HepG2 (cell line): ENCODE data around the gene DDX19B. TPM values are rescaled to one million over a fixed set of nuclear protein-coding genes. Genes with fewer than 3 reads are reported as not detected.

Experiments used
- ADNP ChIP-seq: sonication (generic); formaldehyde crosslinking; IDR thresholded peaks from 2 replicates; pipeline ENCODE4 v1.4.0; 2020; ENCODE audit warnings: missing genetic modification reagents
- ELF4 ChIP-seq: sonication (generic); formaldehyde crosslinking; IDR thresholded peaks from 2 replicates; pipeline ENCODE4 v1.5.0; 2020; ENCODE audit warnings: missing genetic modification reagents, mild to moderate bottlenecking, moderate library complexity, borderline replicate concordance
- MEIS1 ChIP-seq: sonication (generic); formaldehyde crosslinking; IDR thresholded peaks from 2 replicates; pipeline ENCODE4 v1.9.0; 2021; ENCODE audit warnings: mild to moderate bottlenecking, missing genetic modification reagents, moderate library complexity, borderline replicate concordance
- PRMT3 ChIP-seq: sonication (generic); formaldehyde crosslinking; IDR thresholded peaks from 2 replicates; pipeline ENCODE4 v1.8.1; 2022; ENCODE audit warnings: low read depth, mild to moderate bottlenecking, moderate library complexity, missing genetic modification reagents, borderline replicate concordance
- RBFOX2 ChIP-seq: fragments of 200-400 bp; formaldehyde crosslinking; IDR thresholded peaks from 2 replicates; pipeline ENCODE4 v1.6.1; 2017; ENCODE audit warnings: low read depth, mild to moderate bottlenecking, low read length
- RFXAP ChIP-seq: sonication (generic); formaldehyde crosslinking; IDR thresholded peaks from 2 replicates; pipeline ENCODE4 v1.4.0; 2020; ENCODE audit warnings: missing genetic modification reagents, borderline replicate concordance
- ZNF10 ChIP-seq: sonication (generic); formaldehyde crosslinking; IDR thresholded peaks from 2 replicates; pipeline ENCODE4 v1.4.0; 2020; ENCODE audit warnings: mild to moderate bottlenecking, low read depth, missing genetic modification reagents, borderline replicate concordance
- ZNF414 ChIP-seq: sonication (generic); formaldehyde crosslinking; IDR thresholded peaks from 2 replicates; pipeline ENCODE4 v1.5.0; 2020; ENCODE audit warnings: missing genetic modification reagents
- ZNF563 ChIP-seq: sonication (generic); formaldehyde crosslinking; IDR thresholded peaks from 2 replicates; pipeline ENCODE4 v1.8.0; 2022; ENCODE audit warnings: mild to moderate bottlenecking, moderate library complexity, missing genetic modification reagents
- polyA plus RNA-seq, 8 experiments: library from polyadenylated mRNA; depleted of rRNA in 3 of 8; stranded (reverse) in 7 of 8; unstranded in 1 of 8; fragments of >200 nt; fragmentation: Illumina TruSeq in 4 of 8; extraction: Trizol in 4 of 8; gene quantifications; 2 replicates each; pipeline versions ENCODE4 v1.2.1 to v1.2.3, GENCODE V29; 2011 to 2016; ENCODE audit warnings: low read depth in 4 of 8, missing spikeins in 1 of 8, mixed read lengths in 1 of 8; ENCODE audit not compliant: insufficient read depth in 1 of 8
- total RNA-seq, 5 experiments: library from RNA; depleted of rRNA; stranded (reverse); fragments of >200 nt; fragmentation: Illumina TruSeq; extraction: Trizol; gene quantifications; 2 replicates each; pipeline ENCODE4 v1.2.3, GENCODE V29; 2016; ENCODE audit warnings: low read depth in 1 of 5
- TF ChIP-seq, protein P1 (sequence below): sonication (generic); formaldehyde crosslinking; IDR thresholded peaks from 2 replicates; pipeline ENCODE4 v1.8.1; 2023; ENCODE audit warnings: mild to moderate bottlenecking, missing genetic modification reagents
- TF ChIP-seq, protein P2 (sequence below): sonication (generic); formaldehyde crosslinking; IDR thresholded peaks from one replicate; pipeline ENCODE4 v1.5.1; 2020; ENCODE audit warnings: mild to moderate bottlenecking, missing genetic modification reagents; ENCODE audit errors: not compliant biosample characterization
- TF ChIP-seq, protein P3 (sequence below): IDR thresholded peaks from 2 replicates; pipeline ENCODE4 v1.6.1; 2016; ENCODE audit warnings: low read depth, missing genetic modification reagents, missing compliant biosample characterization

The DDX19B gene
- total and polyA plus RNA-seq, 2 of the 13 experiments (the other 11 are each of a cell fraction or from before 2014, with no cell fraction given), result 36.2 to 40.0 TPM

GRCh38 chr16:70289229-70290094, 9.5 kb upstream of the DDX19B start, which contains the start of gene AARS1 (continued):
- TF ChIP-seq, protein P1, sequence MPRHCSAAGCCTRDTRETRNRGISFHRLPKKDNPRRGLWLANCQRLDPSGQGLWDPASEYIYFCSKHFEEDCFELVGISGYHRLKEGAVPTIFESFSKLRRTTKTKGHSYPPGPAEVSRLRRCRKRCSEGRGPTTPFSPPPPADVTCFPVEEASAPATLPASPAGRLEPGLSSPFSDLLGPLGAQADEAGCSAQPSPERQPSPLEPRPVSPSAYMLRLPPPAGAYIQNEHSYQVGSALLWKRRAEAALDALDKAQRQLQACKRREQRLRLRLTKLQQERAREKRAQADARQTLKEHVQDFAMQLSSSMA (CRISPR knock-in tag), result no peak
- peak; percentile 90; the same call in 1 of the 2 replicates for TF ChIP-seq RFXAP
- TF ChIP-seq ZNF414 (CRISPR knock-in tag), result 0 out of 2 replicates have a peak, but pooled peaks have one; percentile 11
- TF ChIP-seq, protein P2, sequence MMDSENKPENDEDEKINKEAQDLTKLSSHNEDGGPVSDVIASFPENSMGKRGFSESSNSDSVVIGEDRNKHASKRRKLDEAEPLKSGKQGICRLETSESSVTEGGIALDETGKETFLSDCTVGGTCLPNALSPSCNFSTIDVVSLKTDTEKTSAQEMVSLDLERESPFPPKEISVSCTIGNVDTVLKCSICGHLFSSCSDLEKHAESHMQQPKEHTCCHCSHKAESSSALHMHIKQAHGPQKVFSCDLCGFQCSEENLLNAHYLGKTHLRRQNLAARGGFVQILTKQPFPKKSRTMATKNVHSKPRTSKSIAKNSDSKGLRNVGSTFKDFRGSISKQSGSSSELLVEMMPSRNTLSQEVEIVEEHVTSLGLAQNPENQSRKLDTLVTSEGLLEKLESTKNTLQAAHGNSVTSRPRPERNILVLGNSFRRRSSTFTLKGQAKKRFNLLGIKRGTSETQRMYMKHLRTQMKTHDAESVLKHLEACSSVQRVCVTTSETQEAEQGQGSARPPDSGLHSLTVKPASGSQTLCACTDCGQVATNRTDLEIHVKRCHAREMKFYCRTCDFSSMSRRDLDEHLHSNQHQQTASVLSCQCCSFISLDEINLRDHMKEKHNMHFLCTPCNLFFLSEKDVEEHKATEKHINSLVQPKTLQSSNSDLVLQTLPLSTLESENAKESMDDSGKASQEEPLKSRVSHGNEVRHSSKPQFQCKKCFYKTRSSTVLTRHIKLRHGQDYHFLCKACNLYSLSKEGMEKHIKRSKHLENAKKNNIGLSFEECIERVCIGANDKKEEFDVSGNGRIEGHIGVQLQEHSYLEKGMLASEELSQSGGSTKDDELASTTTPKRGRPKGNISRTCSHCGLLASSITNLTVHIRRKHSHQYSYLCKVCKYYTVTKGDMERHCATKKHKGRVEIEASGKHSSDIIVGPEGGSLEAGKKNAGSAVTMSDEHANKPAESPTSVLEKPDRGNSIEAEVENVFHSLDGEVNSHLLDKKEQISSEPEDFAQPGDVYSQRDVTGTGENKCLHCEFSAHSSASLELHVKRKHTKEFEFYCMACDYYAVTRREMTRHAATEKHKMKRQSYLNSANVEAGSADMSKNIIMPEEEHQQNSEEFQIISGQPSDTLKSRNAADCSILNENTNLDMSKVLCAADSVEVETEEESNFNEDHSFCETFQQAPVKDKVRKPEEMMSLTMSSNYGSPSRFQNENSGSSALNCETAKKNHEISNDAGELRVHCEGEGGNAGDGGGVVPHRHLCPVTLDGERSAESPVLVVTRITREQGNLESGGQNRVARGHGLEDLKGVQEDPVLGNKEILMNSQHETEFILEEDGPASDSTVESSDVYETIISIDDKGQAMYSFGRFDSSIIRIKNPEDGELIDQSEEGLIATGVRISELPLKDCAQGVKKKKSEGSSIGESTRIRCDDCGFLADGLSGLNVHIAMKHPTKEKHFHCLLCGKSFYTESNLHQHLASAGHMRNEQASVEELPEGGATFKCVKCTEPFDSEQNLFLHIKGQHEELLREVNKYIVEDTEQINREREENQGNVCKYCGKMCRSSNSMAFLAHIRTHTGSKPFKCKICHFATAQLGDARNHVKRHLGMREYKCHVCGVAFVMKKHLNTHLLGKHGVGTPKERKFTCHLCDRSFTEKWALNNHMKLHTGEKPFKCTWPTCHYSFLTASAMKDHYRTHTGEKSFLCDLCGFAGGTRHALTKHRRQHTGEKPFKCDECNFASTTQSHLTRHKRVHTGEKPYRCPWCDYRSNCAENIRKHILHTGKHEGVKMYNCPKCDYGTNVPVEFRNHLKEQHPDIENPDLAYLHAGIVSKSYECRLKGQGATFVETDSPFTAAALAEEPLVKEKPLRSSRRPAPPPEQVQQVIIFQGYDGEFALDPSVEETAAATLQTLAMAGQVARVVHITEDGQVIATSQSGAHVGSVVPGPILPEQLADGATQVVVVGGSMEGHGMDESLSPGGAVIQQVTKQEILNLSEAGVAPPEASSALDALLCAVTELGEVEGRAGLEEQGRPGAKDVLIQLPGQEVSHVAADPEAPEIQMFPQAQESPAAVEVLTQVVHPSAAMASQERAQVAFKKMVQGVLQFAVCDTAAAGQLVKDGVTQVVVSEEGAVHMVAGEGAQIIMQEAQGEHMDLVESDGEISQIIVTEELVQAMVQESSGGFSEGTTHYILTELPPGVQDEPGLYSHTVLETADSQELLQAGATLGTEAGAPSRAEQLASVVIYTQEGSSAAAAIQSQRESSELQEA (CRISPR knock-in tag), result peak; percentile 76
- TF ChIP-seq, protein P3, sequence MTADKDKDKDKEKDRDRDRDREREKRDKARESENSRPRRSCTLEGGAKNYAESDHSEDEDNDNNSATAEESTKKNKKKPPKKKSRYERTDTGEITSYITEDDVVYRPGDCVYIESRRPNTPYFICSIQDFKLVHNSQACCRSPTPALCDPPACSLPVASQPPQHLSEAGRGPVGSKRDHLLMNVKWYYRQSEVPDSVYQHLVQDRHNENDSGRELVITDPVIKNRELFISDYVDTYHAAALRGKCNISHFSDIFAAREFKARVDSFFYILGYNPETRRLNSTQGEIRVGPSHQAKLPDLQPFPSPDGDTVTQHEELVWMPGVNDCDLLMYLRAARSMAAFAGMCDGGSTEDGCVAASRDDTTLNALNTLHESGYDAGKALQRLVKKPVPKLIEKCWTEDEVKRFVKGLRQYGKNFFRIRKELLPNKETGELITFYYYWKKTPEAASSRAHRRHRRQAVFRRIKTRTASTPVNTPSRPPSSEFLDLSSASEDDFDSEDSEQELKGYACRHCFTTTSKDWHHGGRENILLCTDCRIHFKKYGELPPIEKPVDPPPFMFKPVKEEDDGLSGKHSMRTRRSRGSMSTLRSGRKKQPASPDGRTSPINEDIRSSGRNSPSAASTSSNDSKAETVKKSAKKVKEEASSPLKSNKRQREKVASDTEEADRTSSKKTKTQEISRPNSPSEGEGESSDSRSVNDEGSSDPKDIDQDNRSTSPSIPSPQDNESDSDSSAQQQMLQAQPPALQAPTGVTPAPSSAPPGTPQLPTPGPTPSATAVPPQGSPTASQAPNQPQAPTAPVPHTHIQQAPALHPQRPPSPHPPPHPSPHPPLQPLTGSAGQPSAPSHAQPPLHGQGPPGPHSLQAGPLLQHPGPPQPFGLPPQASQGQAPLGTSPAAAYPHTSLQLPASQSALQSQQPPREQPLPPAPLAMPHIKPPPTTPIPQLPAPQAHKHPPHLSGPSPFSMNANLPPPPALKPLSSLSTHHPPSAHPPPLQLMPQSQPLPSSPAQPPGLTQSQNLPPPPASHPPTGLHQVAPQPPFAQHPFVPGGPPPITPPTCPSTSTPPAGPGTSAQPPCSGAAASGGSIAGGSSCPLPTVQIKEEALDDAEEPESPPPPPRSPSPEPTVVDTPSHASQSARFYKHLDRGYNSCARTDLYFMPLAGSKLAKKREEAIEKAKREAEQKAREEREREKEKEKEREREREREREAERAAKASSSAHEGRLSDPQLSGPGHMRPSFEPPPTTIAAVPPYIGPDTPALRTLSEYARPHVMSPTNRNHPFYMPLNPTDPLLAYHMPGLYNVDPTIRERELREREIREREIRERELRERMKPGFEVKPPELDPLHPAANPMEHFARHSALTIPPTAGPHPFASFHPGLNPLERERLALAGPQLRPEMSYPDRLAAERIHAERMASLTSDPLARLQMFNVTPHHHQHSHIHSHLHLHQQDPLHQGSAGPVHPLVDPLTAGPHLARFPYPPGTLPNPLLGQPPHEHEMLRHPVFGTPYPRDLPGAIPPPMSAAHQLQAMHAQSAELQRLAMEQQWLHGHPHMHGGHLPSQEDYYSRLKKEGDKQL, result no peak
- TF ChIP-seq MEIS1 (CRISPR knock-in tag), result peak; percentile 81; the same call in 1 of the 2 replicates
- no peak for TF ChIP-seq PRMT3 (CRISPR knock-in tag)
- no peak for TF ChIP-seq ZNF10
- TF ChIP-seq RBFOX2, result peak; percentile 99
- no peak for TF ChIP-seq ADNP
- TF ChIP-seq ZNF563, result peak; percentile 89
- no peak for TF ChIP-seq ELF4 (CRISPR knock-in tag)
